Activated CD4-positive, alpha-beta T cell treated with anti-CD3 and anti-CD28 coated beads, Interleukin-2, amount 10 ng/mL, durations not matched to agents 7 days and 5 days (primary cell): ENCODE results near the gene BOLA3. TPM values are rescaled to one million over a fixed set of nuclear protein-coding genes. Genes with fewer than 3 reads are reported as not detected.

Source experiments
- CTCF ChIA-PET: fragments of 350-600 bp; sonication (Branson Sonifier 250); formaldehyde crosslinking; loops from one replicate; lab custom pipeline; 2021; ENCODE audit warnings: antibody characterized with exemption; lab: Charles Lee
- POLR2A ChIA-PET: fragments of 350-600 bp; sonication (Branson Sonifier 250); formaldehyde crosslinking; loops from one replicate; lab custom pipeline; 2021; ENCODE audit warnings: antibody characterized with exemption; lab: Charles Lee
- DNase-seq: peaks from one replicate; pipeline ENCODE4 v3.0.0-alpha.2; 2020
- H3K27ac Mint-ChIP-seq: one replicate; pipeline ENCODE4 v1.8.0; 2021; ENCODE audit warnings: mild to moderate bottlenecking, moderate library complexity, mixed read lengths
- H3K27me3 Mint-ChIP-seq: one replicate; pipeline ENCODE4 v1.8.0; 2021; ENCODE audit warnings: mixed read lengths
- H3K36me3 Mint-ChIP-seq: one replicate; pipeline ENCODE4 v1.8.0; 2021; ENCODE audit warnings: low read depth, mixed read lengths
- H3K4me1 Mint-ChIP-seq: one replicate; pipeline ENCODE4 v1.8.0; 2021; ENCODE audit warnings: mixed read lengths
- H3K4me3 Mint-ChIP-seq: one replicate; pipeline ENCODE4 v1.8.0; 2021; ENCODE audit warnings: mild to moderate bottlenecking, moderate library complexity, mixed read lengths
- H3K9me3 Mint-ChIP-seq: one replicate; pipeline ENCODE4 v1.8.0; 2021; ENCODE audit warnings: mixed read lengths
- total RNA-seq, 2 experiments: library from RNA; stranded (reverse); gene quantifications; one replicate each; pipeline ENCODE4 v1.2.3, GENCODE V29; 2021

The BOLA3 gene
- total RNA-seq, 2 experiments from 2014 or later, result 53.3 to 63.2 TPM

DNA sequence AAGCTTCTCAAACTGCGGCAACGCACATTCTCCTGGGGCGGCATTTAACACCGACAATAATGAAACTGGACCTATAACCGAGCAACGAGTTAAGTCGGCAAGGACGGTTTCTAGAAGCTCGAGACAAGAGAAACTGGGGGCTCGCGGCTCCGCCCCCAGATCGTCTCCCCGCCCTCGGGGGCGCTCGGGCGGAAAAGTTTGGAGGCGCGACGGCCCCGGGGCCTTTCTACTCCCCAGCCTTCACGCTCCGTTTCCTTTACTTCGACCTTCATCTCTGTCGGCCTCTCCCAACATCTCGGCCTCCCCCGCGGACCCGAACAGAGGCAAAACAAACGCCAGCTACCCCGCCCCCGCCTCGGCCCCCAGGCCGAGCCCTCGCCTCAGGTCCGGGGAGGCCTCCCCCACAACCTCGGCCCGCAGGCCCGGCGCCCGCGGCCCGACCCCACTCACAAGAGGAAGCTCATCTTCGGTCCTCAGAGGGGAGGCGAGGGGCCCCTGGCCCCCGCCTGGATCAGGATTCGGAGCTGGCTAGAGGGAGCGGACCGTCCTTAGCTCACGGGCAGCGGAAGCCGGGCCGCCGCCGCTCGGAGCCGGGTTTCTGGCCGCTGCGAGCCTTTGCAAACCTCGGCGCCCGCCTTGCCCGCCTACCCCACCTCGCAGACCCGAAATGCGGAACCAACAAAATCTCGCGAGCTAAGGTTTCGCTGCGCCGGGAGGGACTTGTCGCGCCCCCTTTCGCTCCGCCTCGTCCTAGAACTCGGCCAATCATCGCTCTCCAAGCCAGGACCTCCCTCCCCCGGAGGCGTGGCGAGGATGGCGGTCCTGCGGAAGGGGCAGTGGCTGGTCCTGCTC lies 30.7 kb upstream of the BOLA3 start, which contains the start of gene MOB1A:
Gene MOB1A, minus strand, starts transcription at position 669 of the 852 bp plus-strand sequence. Its CDS starts 205 bp downstream, at position 464.
- Mint-ChIP-seq H3K4me3 (peak within 1 kb of the TSS; percentile 92), H3K4me1 (peaks cover 42% of the 10 kb centered on the region), H3K27me3 (no peaks in the 10 kb centered on the region), H3K27ac (peak within 1 kb of the TSS; percentile 94), H3K36me3 (peaks cover 19% of the 10 kb centered on the region), H3K9me3 (no peaks in the 10 kb centered on the region)
- CTCF ChIA-PET, result interaction anchor here (0.6 to 11.1 kb wide), 15 partner anchors 10 to 1476 kb away, joined by 3 to 83 read pairs (median 4); partner anchors contain the start of gene MTHFD2
- POLR2A ChIA-PET, result interaction anchor here (0.6 to 1.8 kb wide), 4 partner anchors 20 to 316 kb away, joined by 3 to 28 read pairs (median 4); partner anchors contain the start of gene MTHFD2
- peak; percentile 99 for DNase-seq

DNA sequence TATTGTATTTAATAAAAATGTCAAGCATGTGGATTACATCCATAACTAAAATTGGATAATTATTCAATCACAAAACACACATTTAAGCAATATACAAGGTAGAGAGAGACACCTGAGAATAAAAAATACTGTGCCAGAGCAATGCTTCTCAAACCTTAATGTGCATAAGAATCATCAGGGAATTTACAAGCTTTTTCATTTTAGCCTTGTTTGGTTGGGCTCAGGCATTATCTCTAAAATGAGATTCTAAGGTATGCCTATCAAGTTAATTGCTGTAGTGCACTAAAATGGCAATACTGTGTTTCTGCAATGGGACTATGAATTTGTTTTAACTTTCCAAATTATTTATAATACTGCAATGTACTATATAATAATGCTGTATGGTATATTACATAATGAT lies 30.0 kb upstream of the BOLA3 start:
- DNase-seq, result no peak
- ChIA-PET CTCF (interaction anchor here (1.1 to 11.1 kb wide), 6 partner anchors 9 to 270 kb away, joined by 3 to 83 read pairs (median 14); partner anchors contain the start of gene MTHFD2), POLR2A (interaction anchor here (1.1 to 1.8 kb wide), 2 partner anchors 21 to 28 kb away, joined by 3 to 28 read pairs; partner anchors contain the start of gene MTHFD2)
- Mint-ChIP-seq H3K27me3 (no peaks in the 10 kb centered on the region), H3K4me1 (peaks cover 46% of the 10 kb centered on the region), H3K4me3 (peak overlapping the region; percentile 92), H3K9me3 (no peaks in the 10 kb centered on the region), H3K36me3 (peaks cover 22% of the 10 kb centered on the region), H3K27ac (peak overlapping the region; percentile 94)

DNA sequence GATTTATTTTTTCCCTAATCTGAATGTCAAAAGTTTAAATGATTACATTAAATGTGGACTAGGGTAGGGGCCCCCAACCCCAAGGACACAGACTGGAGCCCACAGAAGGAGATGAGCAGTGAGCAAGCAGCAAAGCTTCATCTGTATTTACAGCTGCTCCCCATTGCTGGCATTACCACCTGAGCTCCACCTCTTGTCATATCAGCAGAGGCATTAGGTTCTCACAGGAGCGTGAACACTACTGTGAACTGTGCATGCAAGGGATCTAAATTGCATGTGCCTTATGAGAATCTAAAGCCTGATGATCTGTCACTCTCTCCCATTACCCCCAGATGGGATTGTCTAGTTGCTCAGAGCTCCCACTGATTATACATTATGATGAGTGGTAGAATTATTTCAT lies 27.2 kb upstream of the BOLA3 start:
- Mint-ChIP-seq H3K4me3 (no peak overlapping the region), H3K27me3 (no peaks in the 10 kb centered on the region)

DNA sequence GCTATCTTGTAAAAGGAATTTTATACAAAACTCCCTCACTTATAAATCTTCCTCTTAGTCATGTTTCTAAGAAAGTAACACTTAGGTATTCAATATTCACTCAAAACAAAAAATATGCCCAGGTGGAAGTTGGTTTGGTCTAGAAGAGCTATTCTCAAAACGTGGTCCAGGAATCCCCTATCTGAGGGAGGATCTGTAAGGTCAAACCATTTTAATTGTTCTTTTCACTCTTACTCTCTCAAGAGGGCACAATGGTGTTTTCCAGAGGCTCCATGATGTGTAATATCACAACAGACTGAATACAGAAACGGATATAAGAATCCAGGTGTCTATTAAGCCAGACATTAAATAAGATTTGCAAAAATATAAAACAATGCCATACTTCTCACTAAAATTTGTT lies 21.0 kb upstream of the BOLA3 start:
- Mint-ChIP-seq H3K27me3 (no peaks in the 10 kb centered on the region), H3K9me3 (no peaks in the 10 kb centered on the region), H3K4me1 (peaks cover 8% of the 10 kb centered on the region), H3K4me3 (no peak overlapping the region), H3K36me3 (peaks cover 57% of the 10 kb centered on the region), H3K27ac (no peak overlapping the region)
- ChIA-PET CTCF (interaction anchor here (0.7 to 2.8 kb wide), 5 partner anchors 11 to 340 kb away, joined by 3 to 19 read pairs (median 3); partner anchors contain the start of genes MOB1A, MTHFD2 and STAMBP), POLR2A (no interaction called here)
- DNase-seq, result no peak

More for the DNA sequence above, 27.2 kb upstream of the BOLA3 start:
- peaks cover 37% of the 10 kb centered on the region for H3K36me3 Mint-ChIP-seq
- no peaks in the 10 kb centered on the region for H3K9me3 Mint-ChIP-seq
- DNase-seq, result no peak
- no peak overlapping the region for H3K27ac Mint-ChIP-seq
- peaks cover 43% of the 10 kb centered on the region for H3K4me1 Mint-ChIP-seq
- POLR2A ChIA-PET, result no interaction called here
- CTCF ChIA-PET, result interaction anchor here (1.2 to 1.4 kb wide), 2 partner anchors 11 to 21 kb away, joined by 3 read pairs; no protein-coding TSS in a partner anchor

DNA sequence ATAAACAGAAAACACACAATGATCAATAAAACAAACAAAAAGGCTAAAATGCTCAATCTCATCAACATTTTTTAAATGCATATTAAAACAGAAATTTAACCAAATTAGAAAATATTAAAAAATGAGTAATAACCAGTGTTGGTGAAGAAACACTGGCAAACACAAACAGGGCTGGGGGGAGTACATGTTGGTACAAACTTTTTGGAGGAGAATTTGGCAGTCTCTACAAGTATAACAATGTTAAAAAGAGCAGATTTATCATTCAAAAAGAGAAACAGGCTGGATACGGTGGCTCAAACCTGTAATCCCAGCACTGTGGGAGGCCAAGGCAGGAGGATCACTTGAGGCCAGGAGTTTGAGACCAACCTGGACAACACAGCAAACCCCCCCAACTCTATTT lies 17.0 kb upstream of the BOLA3 start:
- H3K36me3 Mint-ChIP-seq, result peaks cover 54% of the 10 kb centered on the region
- no peak for DNase-seq
- no peak overlapping the region for H3K4me3 Mint-ChIP-seq
- H3K27me3 Mint-ChIP-seq, result no peaks in the 10 kb centered on the region
- ChIA-PET CTCF (no interaction called here), POLR2A (no interaction called here)
- no peaks in the 10 kb centered on the region for H3K9me3 Mint-ChIP-seq
- no peak overlapping the region for H3K27ac Mint-ChIP-seq
- no peaks in the 10 kb centered on the region for H3K4me1 Mint-ChIP-seq

DNA sequence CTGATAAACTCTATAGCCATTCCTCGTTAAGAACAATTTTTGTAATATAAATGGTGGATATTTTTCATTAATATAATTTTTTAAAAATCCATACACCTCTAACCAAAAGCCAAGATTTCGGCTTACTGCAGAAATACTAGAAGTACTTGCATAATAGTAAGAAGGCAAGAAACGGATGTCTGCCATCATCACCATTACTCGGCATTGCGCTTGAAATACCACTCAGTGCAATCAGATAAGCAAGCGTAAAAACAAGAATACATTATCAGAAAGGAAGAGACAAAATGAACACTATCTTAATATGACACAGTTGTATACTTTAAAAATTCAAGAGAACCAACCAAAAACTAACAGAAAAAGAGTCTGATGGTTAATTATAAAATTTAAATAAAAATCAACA lies 15.2 kb upstream of the BOLA3 start:
- H3K27me3 Mint-ChIP-seq, result no peaks in the 10 kb centered on the region
- no peaks in the 10 kb centered on the region for H3K9me3 Mint-ChIP-seq
- no peak for DNase-seq
- H3K27ac Mint-ChIP-seq, result no peak overlapping the region
- H3K4me1 Mint-ChIP-seq, result no peaks in the 10 kb centered on the region
- no peak overlapping the region for H3K4me3 Mint-ChIP-seq
- CTCF ChIA-PET, result interaction anchor here (0.6 to 1.2 kb wide), 3 partner anchors 11 to 424 kb away, joined by 3 to 4 read pairs (median 3); no protein-coding TSS in a partner anchor
- peaks cover 55% of the 10 kb centered on the region for H3K36me3 Mint-ChIP-seq
- POLR2A ChIA-PET, result no interaction called here

DNA sequence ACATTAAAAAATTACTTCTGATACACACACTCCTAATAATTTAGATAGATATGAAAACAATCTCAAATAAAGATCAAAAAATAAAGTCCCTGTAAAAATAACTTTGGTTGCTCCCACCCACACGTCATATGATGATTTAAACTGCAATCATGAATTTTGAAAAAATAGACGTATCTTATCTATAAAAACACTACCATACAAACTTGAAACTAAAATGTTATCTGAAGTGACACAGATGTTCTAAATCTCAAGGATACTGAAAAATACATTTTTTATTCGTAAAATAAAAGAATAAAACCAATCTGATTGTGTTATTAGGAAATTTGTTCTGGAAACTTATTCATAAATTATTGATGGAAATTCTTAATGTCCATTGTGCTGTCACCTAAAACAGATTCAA lies 8.1 kb upstream of the BOLA3 start:
- POLR2A ChIA-PET, result no interaction called here
- DNase-seq, result no peak
- Mint-ChIP-seq H3K36me3 (peaks cover 48% of the 10 kb centered on the region), H3K4me3 (no peak overlapping the region), H3K9me3 (no peaks in the 10 kb centered on the region), H3K4me1 (peaks cover 6% of the 10 kb centered on the region), H3K27me3 (no peaks in the 10 kb centered on the region), H3K27ac (no peak overlapping the region)
- CTCF ChIA-PET, result interaction anchor here (1.2 to 2.5 kb wide), 2 partner anchors 16 to 26 kb away, joined by 3 to 7 read pairs; no protein-coding TSS in a partner anchor

DNA sequence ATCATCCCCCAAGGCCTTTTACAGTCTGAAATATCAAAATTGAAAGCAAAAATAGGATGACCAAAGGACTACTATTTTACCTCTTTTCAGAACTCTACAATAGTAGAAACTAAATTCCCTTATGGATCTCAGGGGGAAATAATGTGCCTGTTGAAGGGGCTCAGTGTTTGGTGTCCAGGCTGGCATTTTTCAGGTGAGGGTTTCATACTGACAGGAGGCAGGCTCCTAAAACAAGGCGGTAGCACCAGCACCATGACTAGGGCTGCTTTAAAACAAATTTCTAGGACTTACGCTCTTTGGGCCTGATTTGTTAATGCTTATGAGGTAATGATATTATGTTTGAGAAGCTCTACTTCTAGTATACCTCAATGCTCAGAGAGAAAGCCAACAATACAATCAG lies 5.2 kb upstream of the BOLA3 start:
- POLR2A ChIA-PET, result no interaction called here
- Mint-ChIP-seq H3K27me3 (no peaks in the 10 kb centered on the region), H3K36me3 (peaks cover 38% of the 10 kb centered on the region), H3K4me3 (no peak overlapping the region), H3K4me1 (peaks cover 6% of the 10 kb centered on the region), H3K9me3 (no peaks in the 10 kb centered on the region), H3K27ac (peak overlapping the region; percentile 58)
- CTCF ChIA-PET, result no interaction called here
- DNase-seq, result no peak

DNA sequence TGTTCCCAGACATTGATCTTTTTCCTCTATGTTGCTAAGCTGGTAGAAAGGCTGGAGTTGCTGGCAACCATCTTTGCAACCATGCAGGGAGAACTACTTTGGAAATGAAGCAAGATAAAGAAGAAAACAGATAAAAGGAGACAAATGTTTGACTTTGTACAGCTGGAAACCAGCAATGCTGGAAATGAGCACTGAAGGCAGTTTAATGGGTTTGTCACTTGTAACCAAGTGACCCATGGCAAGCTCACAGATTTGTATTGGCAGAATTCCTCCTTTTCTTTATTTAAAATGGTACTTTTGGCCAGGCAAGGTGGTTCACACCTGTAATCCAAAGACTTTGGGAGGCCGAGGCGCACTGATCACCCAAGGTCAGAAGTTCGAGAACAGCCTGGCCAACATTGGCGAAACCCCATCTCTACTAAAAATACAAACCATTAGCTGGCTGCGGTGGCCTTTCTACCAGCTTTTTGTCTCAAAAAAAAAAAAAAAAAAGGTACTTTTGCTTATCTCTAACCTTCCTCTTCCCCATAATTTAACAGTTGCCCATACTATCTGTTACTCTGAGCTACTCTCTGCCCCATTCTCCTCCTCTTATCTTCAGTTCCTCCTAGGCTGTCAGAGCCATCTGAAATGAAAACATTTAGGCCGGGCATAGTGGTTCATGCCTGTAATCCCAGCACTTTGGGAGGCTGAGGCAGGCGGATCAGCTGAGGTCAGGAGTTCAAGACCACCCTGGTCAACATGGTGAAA lies 2.0 kb upstream of the BOLA3 start:
- Mint-ChIP-seq H3K27ac (no peak overlapping the region), H3K4me3 (no peak overlapping the region), H3K4me1 (peaks cover 6% of the 10 kb centered on the region), H3K27me3 (no peaks in the 10 kb centered on the region), H3K36me3 (peaks cover 20% of the 10 kb centered on the region), H3K9me3 (no peaks in the 10 kb centered on the region)
- ChIA-PET POLR2A (no interaction called here), CTCF (interaction anchor here (1.6 to 2.3 kb wide), 2 partner anchors 12 to 22 kb away, joined by 5 to 6 read pairs; no protein-coding TSS in a partner anchor)
- no peak for DNase-seq

DNA sequence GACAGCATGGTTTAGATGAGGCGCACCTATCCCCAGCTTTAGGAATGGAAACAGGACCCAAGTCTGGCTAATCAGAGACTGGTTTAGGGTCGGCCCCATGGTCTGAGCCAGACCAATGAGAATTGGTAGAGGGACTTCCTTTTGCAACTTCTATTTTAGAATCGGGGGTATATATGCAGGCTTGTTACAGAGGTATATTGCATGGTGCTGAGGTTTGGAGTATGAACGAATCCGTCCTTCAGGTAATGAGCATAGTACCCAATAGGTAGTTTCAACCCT lies 1.5 kb upstream of the BOLA3 start:
- Mint-ChIP-seq H3K27ac (peak overlapping the region; percentile 1), H3K4me3 (no peak overlapping the region), H3K9me3 (no peaks in the 10 kb centered on the region), H3K36me3 (peaks cover 20% of the 10 kb centered on the region), H3K4me1 (peaks cover 6% of the 10 kb centered on the region), H3K27me3 (no peaks in the 10 kb centered on the region)
- ChIA-PET POLR2A (no interaction called here), CTCF (interaction anchor here (1.2 to 3.1 kb wide), 3 partner anchors 29 to 290 kb away, joined by 3 to 12 read pairs (median 4); no protein-coding TSS in a partner anchor)
- no peak for DNase-seq

DNA sequence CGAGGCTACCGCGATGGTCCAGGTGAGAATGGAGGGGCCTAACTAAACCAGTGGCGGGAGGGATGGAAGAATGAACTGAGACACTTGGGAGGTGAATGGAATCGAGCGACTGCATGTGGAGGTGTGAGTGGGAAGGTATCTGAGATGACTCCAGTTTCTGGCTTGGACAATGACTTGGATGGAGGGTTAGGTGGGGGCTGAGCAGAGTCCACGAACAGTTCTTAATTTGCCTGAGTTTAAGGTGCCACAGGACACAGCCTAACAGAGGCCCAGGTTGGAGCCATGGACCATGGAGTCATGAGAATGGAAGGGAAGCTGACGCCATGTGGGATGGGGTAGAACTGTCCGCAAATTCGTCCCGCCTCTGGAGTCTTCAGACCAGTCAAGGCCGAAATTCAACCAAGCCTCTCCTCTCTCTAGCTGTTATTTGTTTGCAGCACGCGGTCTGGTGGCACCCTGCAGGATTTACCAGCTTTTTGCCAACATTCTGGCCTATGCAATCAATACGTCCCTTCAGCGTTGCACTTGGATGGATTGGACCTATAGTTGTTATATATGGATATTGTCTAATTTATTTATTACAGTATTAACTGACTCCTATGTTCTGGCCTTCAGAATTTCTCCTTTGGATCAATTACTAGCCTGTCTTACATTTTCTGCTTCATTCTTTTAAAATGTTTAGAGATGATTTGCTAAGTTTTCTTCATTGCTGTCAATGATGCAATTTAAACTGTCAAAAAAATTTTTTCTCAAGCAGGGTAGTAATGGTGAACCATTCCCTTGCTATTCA lies 940 bp upstream of the BOLA3 start:
- Mint-ChIP-seq H3K4me1 (peaks cover 6% of the 10 kb centered on the region), H3K36me3 (peaks cover 19% of the 10 kb centered on the region), H3K27ac (peak overlapping the region; percentile 1), H3K27me3 (no peaks in the 10 kb centered on the region), H3K4me3 (no peak overlapping the region), H3K9me3 (no peaks in the 10 kb centered on the region)
- ChIA-PET POLR2A (no interaction called here), CTCF (interaction anchor here (0.5 to 3.1 kb wide), 12 partner anchors 11 to 335 kb away, joined by 3 to 22 read pairs (median 4); no protein-coding TSS in a partner anchor)
- no peak for DNase-seq
